SU-DHL-6 (cell line): Measurements from ENCODE around the gene MRFAP1.

Source experiments
- CTCF ChIP-seq: fragments of 200-600 bp; sonication (generic); IDR thresholded peaks from one replicate; pipeline ENCODE4 v1.5.1; 2017; ENCODE audit warnings: antibody characterized with exemption, mild to moderate bottlenecking, low read length, moderate library complexity; ENCODE audit not compliant: insufficient read depth, poor library complexity, severe bottlenecking
- EZH2phosphoT487 ChIP-seq: fragments of 200-600 bp; sonication (generic), shearing (Covaris generic); conservative IDR thresholded peaks from 2 replicates; pipeline ENCODE4 v1.6.1; 2018; ENCODE audit warnings: mild to moderate bottlenecking, antibody characterized with exemption, low read length, moderate library complexity, mixed read lengths

DNA sequence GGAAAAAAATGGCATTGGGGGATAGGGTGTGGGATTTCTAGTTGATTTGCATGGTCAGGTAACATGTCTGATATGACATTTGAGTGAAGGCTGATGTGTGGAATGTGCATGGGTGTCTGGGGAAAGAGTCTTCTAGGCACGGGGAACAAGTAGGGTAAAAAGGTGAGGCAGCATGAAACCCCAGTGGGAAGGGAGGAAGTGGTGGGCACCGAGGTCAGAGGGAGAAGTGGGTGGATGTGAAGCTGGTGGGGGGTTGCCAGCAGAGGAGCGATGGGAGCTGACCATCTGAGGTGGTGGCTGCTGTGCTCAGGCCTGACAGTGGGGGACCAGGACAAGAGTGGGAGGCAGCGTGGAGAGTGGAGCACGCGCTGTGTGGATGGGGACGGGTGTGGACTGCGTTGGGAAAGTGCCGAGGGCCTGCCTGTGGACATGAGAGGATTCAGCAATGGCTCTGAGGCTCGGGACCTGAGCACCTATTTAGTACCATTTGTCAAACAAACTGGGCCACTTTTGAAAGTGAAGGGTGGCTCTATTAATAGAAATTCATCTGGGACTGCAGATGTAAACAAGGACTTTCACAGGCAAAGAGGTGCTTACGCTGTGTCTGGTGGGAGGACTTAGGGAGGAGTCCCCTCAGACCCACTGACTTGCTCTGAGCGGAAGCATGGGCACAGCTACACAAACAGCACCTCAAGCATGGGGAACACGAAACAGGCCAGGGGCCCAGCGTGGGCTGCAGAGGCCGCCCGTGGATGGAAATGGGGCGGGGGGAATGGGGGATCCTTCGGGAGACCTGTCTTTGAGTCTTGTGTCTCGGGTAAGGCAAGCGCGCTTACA lies 36.5 kb downstream of the MRFAP1 start:
- TF ChIP-seq CTCF (no peak), EZH2phosphoT487 (no peak)
